ENCODE data around the gene PRSS33.

- peak; percentile 67; the same call in 1 of the 2 replicates for TF ChIP-seq POLR2A (IDR thresholded peaks at IDR 0.05; ENCODE audit: low read depth, low read length)
- no peak; the same call in 1 of the 2 replicates for TF ChIP-seq POLR2AphosphoS5 (IDR thresholded peaks at IDR 0.05; ENCODE audit: low read depth, low read length)
- TF ChIP-seq PAX5 (IDR thresholded peaks at IDR 0.05; ENCODE audit: insufficient read depth, low read length, severe bottlenecking) = no peak
Measured at GRCh38 chr16:2777231-2777902, 10.0 kb downstream of the PRSS33 start, which contains the start of gene ELOB.

Data from GM12891 (cell line).